Hematopoietic multipotent progenitor cell treated with erythropoietin and hydrocortisone succinate and interleukin-3 and kit ligand, for 15 days (in vitro differentiated cells): ENCODE measurements around the gene FAF2.

Experiments
- DNase-seq: peaks from one replicate; pipeline ENCODE4 v3.0.0-alpha.2; 2015; ENCODE audit warnings: low spot score

FAF2 gene

DNA sequence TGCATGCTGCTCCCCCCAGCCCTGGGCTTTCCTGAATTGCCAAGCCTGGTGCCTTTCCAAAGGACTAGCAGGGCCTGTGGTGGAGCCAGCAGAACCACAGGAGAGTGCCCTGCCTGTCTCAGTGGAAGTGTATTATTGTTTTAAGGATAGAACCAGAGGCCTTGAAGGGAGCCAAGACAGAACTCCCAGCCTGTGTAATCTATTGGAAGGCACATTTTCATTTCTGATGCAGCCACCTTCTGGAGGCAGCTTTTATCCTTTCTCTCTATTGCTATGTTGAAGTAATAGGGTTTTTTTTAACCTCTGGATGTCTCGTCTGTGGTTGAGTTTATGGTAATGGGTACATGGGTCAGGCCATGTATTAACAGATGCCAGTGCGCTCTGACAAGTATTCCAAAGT is 59.7 kb downstream of the FAF2 start:
- no peak for DNase-seq

GRCh38 chr5:176508603-176509002 is 60.4 kb downstream of the FAF2 start:
- DNase-seq = no peak

DNA sequence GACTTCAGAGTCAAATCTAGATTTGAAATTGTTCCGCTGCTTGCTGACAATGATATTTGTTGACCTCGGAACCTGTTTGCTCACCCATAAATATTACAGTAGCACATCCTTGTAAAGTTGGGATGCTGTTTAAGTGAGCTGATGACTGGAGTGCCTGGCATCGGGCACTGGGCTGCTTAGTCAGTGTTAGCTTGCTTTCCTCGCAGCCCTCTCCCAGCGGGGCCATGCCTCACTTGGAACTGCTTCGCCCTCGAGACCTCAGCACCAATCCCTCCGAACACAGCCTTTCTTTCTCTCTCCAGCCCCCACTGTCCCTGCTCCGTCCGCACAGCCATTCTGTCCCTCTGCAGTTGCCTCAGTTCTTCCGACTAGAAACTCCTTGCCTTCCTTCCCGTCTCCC is 65.6 kb downstream of the FAF2 start:
- no peak for DNase-seq

GRCh38 chr5:176514244-176514950 is 66.2 kb downstream of the FAF2 start:
- no peak for DNase-seq

DNA sequence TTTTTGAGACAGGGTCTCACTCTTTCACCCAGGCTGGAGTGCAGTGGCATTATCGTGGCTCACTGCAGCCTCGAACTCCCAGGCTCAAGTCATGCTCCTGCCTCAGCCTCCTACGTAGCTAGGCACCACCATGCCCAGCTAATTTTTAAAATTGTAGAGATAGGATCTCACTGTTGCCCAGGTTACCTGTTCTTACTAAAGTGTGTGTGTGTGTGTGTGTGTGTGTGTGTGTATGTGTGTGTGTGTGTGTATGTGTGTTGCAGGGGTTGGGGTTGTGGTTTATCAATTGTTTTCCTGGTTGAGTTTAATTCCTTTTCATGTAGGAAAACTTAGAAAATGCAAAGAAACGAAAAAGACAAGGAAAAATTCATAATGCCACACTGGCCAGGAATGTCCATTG is 67.2 kb downstream of the FAF2 start:
- no peak for DNase-seq

GRCh38 chr5:176517053-176517661 is 69.0 kb downstream of the FAF2 start:
- DNase-seq = no peak

- no peak for DNase-seq
These were observed 71.9 kb downstream of the FAF2 start for GRCh38 chr5:176519810-176520720.

DNA sequence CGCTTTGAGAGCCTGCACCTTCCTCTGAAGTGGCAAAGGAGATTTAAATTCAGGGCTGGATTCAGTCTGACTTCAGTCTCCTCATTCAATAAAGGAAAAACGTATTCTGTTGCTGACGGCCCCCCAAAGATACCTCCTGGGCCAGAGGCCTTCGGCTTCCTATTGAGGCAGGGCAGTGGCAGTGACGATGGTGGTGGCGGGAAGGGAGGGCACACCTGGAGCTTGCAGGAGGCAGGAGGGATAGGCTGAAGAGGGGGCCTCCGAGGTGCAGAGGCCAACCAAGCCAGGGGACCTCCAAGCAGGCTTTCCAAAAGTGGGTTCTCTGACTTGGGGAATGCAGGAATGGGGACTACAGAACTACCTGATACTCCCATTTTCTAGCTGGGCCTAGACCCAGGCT is 73.1 kb downstream of the FAF2 start:
- DNase-seq = no peak

- DNase-seq = no peak
These were observed 73.6 kb downstream of the FAF2 start for GRCh38 chr5:176521699-176522263.

GRCh38 chr5:176524138-176524537 is 76.0 kb downstream of the FAF2 start:
- DNase-seq = no peak

- no peak for DNase-seq
These were observed 76.8 kb downstream of the FAF2 start for GRCh38 chr5:176524987-176525386.

DNA sequence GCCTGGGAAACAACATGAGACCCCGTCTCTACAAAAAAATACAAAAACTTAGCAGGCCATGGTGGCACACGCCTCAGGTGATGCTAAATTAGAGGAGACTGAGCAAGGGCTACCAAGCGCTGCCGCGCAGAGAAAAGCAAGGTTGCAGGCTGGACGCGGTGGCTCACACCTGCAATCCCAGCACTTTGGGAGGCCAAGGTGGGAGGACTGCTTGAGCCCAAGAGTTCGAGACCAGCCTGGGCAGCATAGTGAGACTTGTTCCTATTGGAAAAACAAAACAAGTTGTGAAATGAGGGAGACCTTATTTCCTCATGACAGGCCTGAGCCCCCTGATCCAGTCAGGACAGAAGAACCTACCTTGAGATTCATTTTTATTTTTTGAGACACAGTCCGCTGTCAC is 77.5 kb downstream of the FAF2 start:
- DNase-seq = no peak

DNA sequence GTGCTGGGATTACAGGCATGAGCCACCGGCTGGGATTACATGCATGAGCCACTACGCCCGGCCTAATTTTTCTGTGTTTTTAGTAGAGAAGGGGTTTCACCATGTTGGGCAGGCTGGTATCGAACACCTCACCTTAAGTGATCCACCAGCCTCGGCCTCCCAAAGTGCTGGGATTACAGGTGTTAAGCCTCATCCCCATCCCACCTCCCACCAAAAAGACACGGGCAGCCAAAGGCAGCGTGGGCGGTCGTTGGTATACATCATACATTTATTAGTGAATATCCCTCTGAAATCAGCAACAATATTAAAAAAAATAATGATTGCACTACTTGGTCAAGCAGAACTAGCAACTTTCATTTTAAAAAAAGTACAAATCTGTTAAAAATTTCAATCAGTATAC is 78.3 kb downstream of the FAF2 start:
- no peak for DNase-seq

DNA sequence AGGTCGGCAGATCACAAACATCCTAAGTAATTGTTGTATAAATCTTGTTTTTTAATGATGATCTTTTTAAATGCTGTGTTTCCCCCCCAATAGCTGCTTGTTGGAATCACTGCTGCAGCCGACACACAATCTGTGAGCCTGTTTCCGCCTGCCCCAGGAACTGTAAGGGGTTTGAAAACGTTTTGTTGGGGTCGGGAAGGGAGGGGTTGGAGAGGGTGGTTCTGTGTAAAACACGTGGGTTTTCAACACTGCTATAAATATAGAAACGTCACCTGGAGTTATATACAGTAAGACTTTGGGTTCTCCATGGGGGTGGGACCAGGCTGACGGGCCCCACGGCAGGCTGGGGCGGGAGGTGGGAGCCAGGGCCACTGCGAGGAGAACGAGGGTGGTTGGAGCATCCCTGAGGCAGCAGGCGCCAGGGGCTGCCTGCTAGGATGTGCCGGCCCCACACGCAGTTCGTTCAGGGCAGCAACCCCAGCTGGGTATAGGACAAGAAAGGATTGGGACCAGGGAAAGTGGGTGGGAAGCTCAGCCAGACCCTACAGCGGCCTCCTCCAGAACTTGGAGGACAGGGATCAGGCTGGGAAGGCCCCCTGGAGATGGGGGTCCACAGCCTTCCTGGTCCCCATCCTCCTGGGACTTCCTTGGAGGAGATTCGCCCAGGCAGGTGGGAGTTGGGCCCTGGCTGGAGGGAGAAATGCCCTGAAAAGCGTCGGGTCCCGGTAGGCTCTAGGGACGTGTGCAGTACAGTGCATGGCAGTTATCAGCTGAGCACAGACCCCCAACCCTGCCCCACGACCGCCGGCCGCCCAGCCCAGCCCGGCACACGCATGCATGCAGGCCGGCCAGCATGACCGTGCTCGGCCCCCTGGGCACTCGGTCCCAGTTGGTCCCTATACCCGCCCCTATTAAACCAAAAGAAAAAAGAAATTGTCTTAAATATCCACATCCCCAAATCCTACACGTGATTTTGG is 79.3 kb downstream of the FAF2 start:
- DNase-seq = no peak

DNA sequence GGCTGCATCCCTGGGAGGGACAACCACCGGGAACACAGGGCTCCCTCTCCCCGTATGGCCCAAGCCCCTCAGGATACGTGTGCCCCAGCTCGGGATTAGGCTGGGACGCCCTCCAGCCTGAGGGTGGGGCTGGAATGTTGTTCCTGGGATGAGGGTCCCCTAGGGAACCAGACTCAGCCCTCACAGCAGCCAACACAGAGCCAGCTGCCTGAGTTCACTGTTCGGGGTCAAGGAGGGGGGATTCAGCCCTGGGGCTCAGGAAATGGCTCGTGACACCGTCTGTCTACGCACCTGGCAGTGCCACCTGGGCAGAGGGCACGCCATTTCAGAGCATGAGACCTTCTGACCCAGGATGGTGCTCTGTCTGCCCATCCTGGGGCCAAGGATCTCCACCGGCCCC is 80.1 kb downstream of the FAF2 start:
- no peak for DNase-seq

GRCh38 chr5:176528761-176529115 is 80.6 kb downstream of the FAF2 start:
- no peak for DNase-seq

DNA sequence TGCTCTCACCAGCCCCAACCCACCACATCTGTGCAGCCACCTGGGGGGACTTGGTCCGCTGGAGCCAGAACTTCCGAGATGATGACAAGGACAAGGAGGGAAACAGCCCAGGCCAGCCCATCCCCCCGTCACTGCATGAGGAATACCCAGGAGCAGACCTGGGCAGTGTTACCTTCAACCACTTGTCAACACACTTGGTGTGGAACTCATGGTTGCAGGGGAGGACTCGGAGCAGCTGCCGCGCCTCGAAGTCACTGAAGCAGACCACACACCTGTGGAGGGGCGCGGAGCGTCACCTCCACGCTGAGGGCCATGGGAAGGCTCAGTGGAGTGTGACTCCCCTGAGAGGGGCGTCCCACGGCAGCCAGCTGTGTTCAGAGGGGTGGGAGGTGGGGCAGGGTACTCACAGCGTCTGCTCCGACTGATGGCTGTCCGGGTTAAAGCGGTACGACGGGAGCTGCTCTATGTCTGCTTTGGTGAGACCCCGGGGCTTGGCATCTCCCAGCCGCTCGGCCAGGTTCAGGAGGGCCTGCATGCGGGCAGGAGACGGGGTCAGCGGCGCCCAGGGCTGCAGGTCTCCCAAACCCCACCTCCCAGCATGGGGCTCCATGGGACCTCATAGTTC is 81.0 kb downstream of the FAF2 start:
- DNase-seq = no peak

GRCh38 chr5:176529741-176530141 is 81.6 kb downstream of the FAF2 start:
- DNase-seq = no peak

DNA sequence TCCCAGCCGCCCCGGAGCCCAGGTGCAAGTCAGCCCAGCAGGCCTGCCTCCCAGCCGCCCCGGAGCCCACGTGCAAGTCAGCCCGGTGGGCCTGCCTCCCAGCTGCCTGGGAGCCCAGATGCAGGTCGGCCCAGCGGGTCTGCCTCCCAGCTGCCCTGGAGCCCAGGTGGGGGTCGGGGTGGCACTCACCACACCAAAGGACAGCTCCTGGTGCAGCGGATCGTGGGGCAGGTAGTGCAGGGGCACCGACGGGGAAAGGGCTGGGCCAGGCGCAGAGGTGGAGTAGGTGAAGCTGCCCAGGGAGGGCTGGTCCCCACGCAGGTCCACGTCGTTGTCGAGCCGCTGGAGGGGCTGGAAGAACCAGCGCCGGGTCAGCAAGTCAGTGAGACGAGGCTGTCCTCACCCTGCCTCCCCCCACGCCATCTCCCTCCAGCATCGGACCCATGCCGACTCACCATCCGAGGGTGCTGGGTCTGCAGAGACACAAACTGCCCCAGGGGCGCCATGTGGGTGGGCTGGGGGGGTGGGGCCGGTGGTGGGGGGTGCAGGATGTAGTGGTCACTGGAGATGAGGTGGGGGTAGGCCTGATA is 82.3 kb downstream of the FAF2 start:
- no peak for DNase-seq

DNA sequence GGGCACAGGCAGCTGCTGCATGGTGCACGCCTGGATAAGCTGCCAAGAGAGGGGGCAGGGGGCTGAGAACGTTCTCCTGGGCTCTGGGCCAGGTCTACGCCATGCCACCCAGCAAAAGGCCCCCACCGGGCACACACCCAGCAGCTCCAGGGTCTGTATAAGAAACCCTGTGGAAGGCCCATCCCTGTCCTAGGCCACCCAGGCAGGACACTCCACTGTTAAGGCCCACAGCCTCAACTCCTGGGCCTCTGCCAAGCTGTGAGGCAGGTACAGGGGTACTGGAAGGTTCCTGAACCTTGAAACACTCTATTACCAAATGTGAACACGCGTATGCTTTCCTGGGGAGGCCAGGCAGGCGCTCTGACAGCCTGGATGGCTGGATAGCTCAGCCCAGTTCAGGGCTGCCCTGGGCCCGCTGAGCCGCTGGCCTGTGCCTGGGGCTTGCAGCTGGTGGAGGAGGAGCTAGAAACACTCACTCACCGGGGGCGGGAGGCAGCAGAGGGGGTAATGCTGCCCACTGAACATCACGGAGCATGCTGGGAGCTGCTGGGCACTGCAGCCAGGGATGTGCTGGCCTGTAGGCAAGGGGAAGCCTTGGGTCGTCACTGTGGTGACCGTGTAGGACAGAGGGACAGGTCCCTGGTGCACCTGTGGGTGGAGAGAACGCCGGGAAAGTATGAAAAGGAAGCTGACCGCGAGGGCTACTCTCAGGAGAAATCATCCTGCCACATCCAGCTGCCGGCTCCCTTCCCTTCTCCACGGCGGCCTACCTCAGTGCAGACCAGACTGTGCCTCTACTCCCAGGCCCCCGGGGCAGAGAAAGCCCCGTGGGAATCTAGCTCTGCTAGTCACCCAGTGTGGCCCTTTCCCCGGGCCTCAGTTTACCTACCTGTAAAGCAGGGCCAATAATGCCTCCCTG is 83.1 kb downstream of the FAF2 start:
- no peak for DNase-seq
